Chondrocyte (in vitro differentiated cells): ENCODE data around the gene PIP5K1C. TPM values are rescaled to one million over a fixed set of nuclear protein-coding genes. Genes with fewer than 3 reads are reported as not detected.

Source experiments
- DNase-seq: peaks from one replicate; pipeline ENCODE4 v3.0.0; 2021; ENCODE audit warnings: mixed read lengths, low spot score
- H3K27ac Mint-ChIP-seq: one replicate; pipeline ENCODE4 v1.8.0; 2021; ENCODE audit warnings: mild to moderate bottlenecking, moderate library complexity, mixed read lengths; ENCODE audit not compliant: unreplicated experiment
- H3K27me3 Mint-ChIP-seq: 2 replicates; pipeline ENCODE4 v1.8.0; 2021; ENCODE audit warnings: low read depth, mixed read lengths
- H3K36me3 Mint-ChIP-seq: 2 replicates; pipeline ENCODE4 v1.8.0; 2021; ENCODE audit warnings: low read depth, mixed read lengths
- H3K4me1 Mint-ChIP-seq: 2 replicates; pipeline ENCODE4 v1.8.0; 2021; ENCODE audit warnings: low read depth, mild to moderate bottlenecking, mixed read lengths
- H3K4me3 Mint-ChIP-seq: one replicate; pipeline ENCODE4 v1.8.0; 2021; ENCODE audit warnings: mild to moderate bottlenecking, moderate library complexity, mixed read lengths; ENCODE audit not compliant: unreplicated experiment
- H3K9me3 Mint-ChIP-seq: 2 replicates; pipeline ENCODE4 v1.8.0; 2021; ENCODE audit warnings: low read depth, mixed read lengths
- total RNA-seq: library from RNA; stranded (reverse); gene quantifications from 3 replicates; pipeline ENCODE4 v1.2.1, GENCODE V29; 2021
- TF ChIP-seq, protein P1 (sequence below): fragments of 200-600 bp; sonication (generic); IDR thresholded peaks from 2 replicates; pipeline ENCODE4 v1.5.0; 2021; ENCODE audit warnings: antibody characterized with exemption, mild to moderate bottlenecking, moderate library complexity

PIP5K1C gene
- total RNA-seq, 1 donor from 2014 or later, result 81.0 TPM

DNA sequence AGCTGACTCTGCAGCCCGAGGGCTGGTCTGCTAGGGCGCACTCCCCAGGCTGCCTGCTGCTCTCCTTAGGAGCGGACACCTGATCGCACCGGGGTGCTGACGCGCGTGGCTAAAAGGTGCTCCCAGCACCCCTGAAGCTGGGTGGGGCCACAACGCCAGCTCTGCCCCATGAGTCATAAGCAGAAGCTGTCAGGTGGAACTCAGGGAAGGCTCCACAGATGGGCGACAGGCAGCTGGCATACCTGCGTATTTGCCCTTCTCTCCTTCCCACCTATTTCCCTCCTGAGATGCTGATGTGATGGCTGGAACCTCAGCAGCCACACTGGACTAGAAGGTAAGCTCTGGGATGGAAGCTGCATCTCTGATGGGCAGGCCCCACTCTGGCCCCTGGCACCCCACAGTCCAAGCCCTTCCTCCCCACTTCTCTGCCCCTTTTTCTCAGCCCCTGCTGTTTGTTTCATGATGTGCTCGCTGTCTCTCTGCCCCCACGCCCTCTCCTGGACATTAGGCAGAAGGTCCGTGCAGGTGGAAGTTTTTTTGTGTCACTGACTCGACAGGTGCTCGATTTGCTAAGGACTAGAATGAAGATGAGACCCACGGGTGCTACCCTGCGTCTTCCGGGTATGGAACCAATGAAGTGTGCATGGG is 43.4 kb downstream of the PIP5K1C start:
- H3K4me1 Mint-ChIP-seq, result peaks cover 6% of the 10 kb centered on the region
- no peak for DNase-seq
- TF ChIP-seq, protein P1, sequence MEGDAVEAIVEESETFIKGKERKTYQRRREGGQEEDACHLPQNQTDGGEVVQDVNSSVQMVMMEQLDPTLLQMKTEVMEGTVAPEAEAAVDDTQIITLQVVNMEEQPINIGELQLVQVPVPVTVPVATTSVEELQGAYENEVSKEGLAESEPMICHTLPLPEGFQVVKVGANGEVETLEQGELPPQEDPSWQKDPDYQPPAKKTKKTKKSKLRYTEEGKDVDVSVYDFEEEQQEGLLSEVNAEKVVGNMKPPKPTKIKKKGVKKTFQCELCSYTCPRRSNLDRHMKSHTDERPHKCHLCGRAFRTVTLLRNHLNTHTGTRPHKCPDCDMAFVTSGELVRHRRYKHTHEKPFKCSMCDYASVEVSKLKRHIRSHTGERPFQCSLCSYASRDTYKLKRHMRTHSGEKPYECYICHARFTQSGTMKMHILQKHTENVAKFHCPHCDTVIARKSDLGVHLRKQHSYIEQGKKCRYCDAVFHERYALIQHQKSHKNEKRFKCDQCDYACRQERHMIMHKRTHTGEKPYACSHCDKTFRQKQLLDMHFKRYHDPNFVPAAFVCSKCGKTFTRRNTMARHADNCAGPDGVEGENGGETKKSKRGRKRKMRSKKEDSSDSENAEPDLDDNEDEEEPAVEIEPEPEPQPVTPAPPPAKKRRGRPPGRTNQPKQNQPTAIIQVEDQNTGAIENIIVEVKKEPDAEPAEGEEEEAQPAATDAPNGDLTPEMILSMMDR, result peak; percentile 27
- H3K4me3 Mint-ChIP-seq, result no peak overlapping the region
- H3K27ac Mint-ChIP-seq, result no peak overlapping the region
- peaks cover 19% of the 10 kb centered on the region for H3K36me3 Mint-ChIP-seq
- no peaks in the 10 kb centered on the region for H3K27me3 Mint-ChIP-seq
- no peaks in the 10 kb centered on the region for H3K9me3 Mint-ChIP-seq

DNA sequence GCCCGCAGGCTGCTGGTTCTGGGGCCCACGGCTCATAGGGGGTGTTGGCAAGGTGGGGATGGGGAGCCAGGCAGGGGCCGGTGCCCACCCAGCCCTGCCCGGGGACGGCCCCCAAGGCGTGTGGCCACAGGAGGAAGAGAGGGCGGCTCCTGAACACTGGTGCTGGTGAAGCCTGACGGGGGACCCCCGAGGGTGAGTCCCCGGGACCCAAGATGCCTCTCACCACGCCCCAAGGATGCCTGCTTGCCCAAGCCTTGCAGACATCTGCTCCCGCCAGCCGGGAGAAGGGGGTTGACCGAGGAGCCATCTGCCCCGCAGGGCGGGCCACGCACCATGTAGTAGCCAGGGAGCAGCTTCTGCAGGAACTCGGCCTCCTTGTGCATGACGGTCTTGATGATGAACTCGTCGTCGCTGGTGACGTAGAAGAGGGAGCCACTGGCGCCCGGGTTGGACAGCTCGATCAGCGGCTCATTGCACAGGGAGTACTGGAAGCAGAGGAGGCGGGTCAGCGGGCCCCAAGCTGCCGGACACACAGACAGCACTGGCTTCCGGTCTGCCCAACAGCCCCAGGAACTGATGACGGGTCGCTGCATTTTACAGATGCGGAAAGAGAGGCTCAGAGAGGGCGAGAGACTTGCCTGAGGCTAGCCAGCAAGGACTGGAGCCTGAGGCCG is 44.1 kb downstream of the PIP5K1C start:
- Mint-ChIP-seq H3K36me3 (peaks cover 19% of the 10 kb centered on the region), H3K4me3 (no peak overlapping the region), H3K27me3 (no peaks in the 10 kb centered on the region), H3K4me1 (peaks cover 6% of the 10 kb centered on the region), H3K27ac (peak overlapping the region; percentile 85), H3K9me3 (no peaks in the 10 kb centered on the region)
- TF ChIP-seq, protein P1, result no peak
- no peak for DNase-seq

DNA sequence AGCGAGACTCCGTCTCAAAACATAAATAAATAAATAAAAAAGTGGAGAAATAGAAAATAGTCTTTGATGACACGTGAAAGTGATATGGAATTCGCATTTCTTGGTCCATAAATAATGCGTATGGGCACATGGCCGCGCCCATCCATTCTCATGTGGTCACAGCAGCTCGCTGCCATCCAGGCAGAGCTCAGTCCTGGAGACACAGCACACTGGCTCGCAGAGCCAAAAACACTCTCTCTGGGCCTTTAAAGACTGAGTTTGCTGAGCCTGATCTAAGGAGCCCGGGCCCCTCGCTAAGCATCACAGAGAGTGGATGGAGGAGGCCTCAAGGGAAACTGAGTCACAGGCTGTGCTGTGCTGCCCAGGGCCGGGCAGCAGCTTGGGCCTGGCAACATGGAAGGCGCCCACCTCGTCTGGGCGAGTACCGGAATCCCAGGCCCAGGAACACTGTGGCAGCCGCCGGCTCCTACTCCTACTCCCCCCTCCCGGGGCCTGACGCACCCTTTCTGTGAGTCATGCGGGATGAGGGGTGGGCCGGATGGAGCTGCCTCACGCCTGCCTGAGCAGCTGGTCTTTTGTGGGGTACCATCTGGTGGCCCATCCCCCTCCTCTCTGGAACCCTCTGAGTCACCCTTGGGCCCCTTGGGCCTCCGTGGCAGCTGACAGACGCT is 44.7 kb downstream of the PIP5K1C start:
- peak overlapping the region; percentile 85 for H3K27ac Mint-ChIP-seq
- H3K27me3 Mint-ChIP-seq, result no peaks in the 10 kb centered on the region
- TF ChIP-seq, protein P1, result no peak
- DNase-seq, result no peak
- H3K4me3 Mint-ChIP-seq, result no peak overlapping the region
- peaks cover 14% of the 10 kb centered on the region for H3K36me3 Mint-ChIP-seq
- H3K4me1 Mint-ChIP-seq, result peaks cover 6% of the 10 kb centered on the region
- H3K9me3 Mint-ChIP-seq, result no peaks in the 10 kb centered on the region

DNA sequence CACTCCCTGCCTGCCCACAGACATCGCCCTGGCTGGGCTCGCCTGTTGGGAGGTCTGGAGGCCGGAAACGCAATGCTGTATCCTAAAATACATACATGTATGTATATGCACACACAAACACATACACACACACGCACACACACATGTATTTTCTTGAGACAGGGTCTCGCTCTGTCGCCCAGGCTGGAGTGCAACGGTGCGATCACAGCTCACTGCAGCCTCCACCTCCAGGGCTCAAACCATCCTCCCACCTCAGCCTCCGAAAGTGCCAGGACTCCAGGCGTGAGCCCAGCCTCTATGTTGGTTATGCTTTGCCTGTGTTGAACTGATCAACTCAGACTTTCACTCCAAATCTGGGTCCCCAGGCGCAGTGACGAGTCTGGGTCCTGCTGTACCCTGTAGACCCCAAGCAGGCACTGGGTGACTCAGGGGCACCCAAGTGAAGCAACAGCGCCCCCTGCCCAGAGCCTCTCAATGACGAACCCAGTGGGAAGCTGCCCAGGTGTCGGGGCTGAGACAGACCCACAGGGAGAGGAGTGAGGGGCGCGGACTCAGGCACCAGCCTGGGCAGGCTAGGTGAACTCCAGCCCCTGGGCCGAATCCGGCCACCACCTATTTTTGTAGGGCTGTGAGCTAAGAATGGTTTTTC is 46.3 kb downstream of the PIP5K1C start:
- Mint-ChIP-seq H3K9me3 (no peaks in the 10 kb centered on the region), H3K27me3 (no peaks in the 10 kb centered on the region), H3K36me3 (peaks cover 14% of the 10 kb centered on the region), H3K4me1 (peaks cover 6% of the 10 kb centered on the region), H3K27ac (no peak overlapping the region), H3K4me3 (no peak overlapping the region)
- no peak for DNase-seq
- TF ChIP-seq, protein P1, result peak; percentile 53
